ENCODE measurements around the gene TTLL9. TPM values are rescaled to one million over a fixed set of nuclear protein-coding genes. Genes with fewer than 3 reads are reported as not detected.

Gene TTLL9
- total and polyA plus RNA-seq, 2 of the 13 experiments (the other 11 are each of a cell fraction or from before 2014, with no cell fraction given), result not detected

DNA sequence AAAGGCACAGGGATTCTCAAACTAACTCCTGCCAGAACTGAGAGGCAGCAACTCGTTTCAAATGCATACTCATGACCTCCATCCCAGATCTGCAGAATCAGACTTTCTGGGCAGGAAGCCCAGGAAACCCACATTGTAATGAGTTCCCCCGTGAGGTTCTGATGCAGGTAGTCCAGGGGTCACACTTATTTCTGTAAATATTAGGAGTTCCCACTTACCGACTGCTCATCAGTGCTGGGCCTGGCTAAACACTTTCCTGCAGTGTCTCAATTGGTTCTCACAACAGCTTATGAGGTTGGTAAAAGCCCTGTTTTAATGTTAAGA, 11.7 kb upstream of the TTLL9 start:
- Histone ChIP-seq H3K4me2 (ENCODE audit: low read depth, low read length) (no peak overlapping the region), H2AFZ (ENCODE audit: low read length) (no peak overlapping the region), H3K9me3 (ENCODE audit: low read length) (no peaks in the 10 kb centered on the region), H4K20me1 (ENCODE audit: insufficient read depth, low read length) (no peaks in the 10 kb centered on the region), H3K9ac (ENCODE audit: insufficient read depth, low read depth, low read length) (no peak overlapping the region), H3K79me2 (ENCODE audit: insufficient read depth, low read length) (no peaks in the 10 kb centered on the region), H3K27ac (ENCODE audit: extremely low read length, insufficient read depth, low read length) (no peak overlapping the region), H3K4me1 (ENCODE audit: insufficient read depth, low read length) (peaks cover 15% of the 10 kb centered on the region), H3K4me3 (replicated peaks in 1 of 3; ENCODE audit: insufficient read depth in 1 of 3, low read depth in 2 of 3, low read length in 3 of 3) (no peak overlapping the region), H3K27me3 (ENCODE audit: control insufficient read depth in 1 of 2, insufficient read depth in 2 of 2, low read length in 2 of 2) (peaks cover 9 to 52% of the 10 kb centered on the region in 2 experiments; a peak in 4 of 5 replicates), H3K36me3 (replicated peaks in 1 of 2; ENCODE audit: control insufficient read depth in 1 of 2, insufficient read depth in 2 of 2, low read length in 2 of 2) (no peaks in the 10 kb centered on the region)
- FAIRE-seq, result no peak
- ChIA-PET CTCF (ENCODE audit: low intra/inter-chr PET ratio, low total read pairs) (no interaction called here), POLR2A (interaction anchor here (0.6 kb wide), 1 partner anchor 498 kb away, joined by 3 read pairs; no protein-coding TSS in a partner anchor)
- TF ChIP-seq ZNF737 (CRISPR knock-in tag; IDR thresholded peaks at IDR 0.05; ENCODE audit: borderline replicate concordance), result no peak
- TF ChIP-seq LCORL (IDR thresholded peaks at IDR 0.05), result no peak
- TF ChIP-seq LCORL (CRISPR knock-in tag; IDR thresholded peaks at IDR 0.05), result no peak
- no peak for TF ChIP-seq PAF1 (CRISPR knock-in tag; IDR thresholded peaks at IDR 0.05)
- intact Hi-C loops (cut with micrococcal nuclease; ENCODE audit: unreplicated experiment) (no loop called here), in situ Hi-C loops (cut with HindIII; ENCODE audit: extremely low pct_ligation_motif_present, low pct_unique_long_range_greater_than_20kb) (loop anchor here (5.0 kb wide), 1 partner anchor 94 kb away; the partner anchor contains the start of gene PDRG1)
- ATAC-seq, result no peak
- no TSS peak for BruUV-seq (replicated peaks)
- DNase-seq (ENCODE audit: low spot score), result no peak
- WGBS (ENCODE audit: low lambda C conversion rate), result 2% methylated on average over 3 of the region's 3 CpGs

DNA sequence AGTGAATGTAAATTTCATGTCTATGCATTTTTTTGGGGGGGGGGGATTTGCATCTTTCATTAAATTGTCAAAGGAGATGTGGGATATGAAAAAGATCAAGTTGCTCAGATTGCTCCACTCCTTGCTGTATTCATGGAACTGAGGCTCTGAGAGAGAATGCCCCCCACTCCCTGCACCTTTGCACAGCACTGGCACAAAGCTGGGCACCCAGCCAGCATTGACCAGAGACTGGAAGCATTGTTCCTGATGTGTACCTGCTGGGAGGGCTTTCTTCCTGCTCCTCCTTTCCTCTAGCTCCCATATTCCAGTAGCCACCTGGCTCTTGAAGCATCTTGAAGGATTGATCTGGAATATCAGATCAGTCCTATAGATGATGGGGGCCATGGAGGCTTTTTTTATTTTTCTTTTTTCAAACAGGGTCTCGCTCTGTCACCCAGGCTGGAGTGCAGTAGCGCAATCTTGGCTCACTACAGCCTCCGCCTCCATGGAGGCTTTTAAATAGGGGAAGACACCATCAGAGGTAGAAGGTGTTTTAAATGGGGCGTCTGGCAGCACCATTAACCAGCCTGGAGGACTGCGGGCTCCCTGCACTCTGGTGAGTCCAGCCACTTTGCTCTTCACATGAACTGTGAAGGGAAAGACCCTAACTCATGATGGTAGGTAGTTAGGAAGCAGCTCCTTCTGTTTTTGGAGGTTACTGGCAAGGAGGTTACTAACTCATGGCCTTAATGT, 11.0 kb upstream of the TTLL9 start:
- H4K20me1 ChIP-seq (ENCODE audit: insufficient read depth, low read length), result no peaks in the 10 kb centered on the region
- 0 out of 2 replicates have a peak, but pooled peaks have one; percentile 17 for TF ChIP-seq MYC (CRISPR knock-in tag; IDR thresholded peaks at IDR 0.05; ENCODE audit: borderline replicate concordance)
- TF ChIP-seq, protein P1, sequence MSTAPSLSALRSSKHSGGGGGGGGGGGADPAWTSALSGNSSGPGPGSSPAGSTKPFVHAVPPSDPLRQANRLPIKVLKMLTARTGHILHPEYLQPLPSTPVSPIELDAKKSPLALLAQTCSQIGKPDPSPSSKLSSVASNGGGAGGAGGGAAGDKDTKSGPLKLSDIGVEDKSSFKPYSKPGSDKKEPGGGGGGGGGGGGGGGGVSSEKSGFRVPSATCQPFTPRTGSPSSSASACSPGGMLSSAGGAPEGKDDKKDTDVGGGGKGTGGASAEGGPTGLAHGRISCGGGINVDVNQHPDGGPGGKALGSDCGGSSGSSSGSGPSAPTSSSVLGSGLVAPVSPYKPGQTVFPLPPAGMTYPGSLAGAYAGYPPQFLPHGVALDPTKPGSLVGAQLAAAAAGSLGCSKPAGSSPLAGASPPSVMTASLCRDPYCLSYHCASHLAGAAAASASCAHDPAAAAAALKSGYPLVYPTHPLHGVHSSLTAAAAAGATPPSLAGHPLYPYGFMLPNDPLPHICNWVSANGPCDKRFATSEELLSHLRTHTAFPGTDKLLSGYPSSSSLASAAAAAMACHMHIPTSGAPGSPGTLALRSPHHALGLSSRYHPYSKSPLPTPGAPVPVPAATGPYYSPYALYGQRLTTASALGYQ (CRISPR knock-in tag; IDR thresholded peaks at IDR 0.05), result no peak
- intact Hi-C loops (cut with micrococcal nuclease; ENCODE audit: unreplicated experiment), result no loop called here
- no peaks in the 10 kb centered on the region for H3K36me3 ChIP-seq (replicated peaks in 1 of 2; ENCODE audit: control insufficient read depth in 1 of 2, insufficient read depth in 2 of 2, low read length in 2 of 2)
- no peak for DNase-seq (ENCODE audit: low spot score)
- no peaks in the 10 kb centered on the region for H3K79me2 ChIP-seq (ENCODE audit: insufficient read depth, low read length)
- CTCF ChIA-PET (ENCODE audit: low intra/inter-chr PET ratio, low total read pairs), result no interaction called here
- no peak for ATAC-seq
- H3K27ac ChIP-seq (ENCODE audit: extremely low read length, insufficient read depth, low read length), result no peak overlapping the region
- peaks cover 9 to 52% of the 10 kb centered on the region in 2 experiments; a peak in 4 of 5 replicates for H3K27me3 ChIP-seq (ENCODE audit: control insufficient read depth in 1 of 2, insufficient read depth in 2 of 2, low read length in 2 of 2)
- no peaks in the 10 kb centered on the region for H3K9me3 ChIP-seq (ENCODE audit: low read length)
- H3K4me2 ChIP-seq (ENCODE audit: low read depth, low read length), result no peak overlapping the region
- H3K9ac ChIP-seq (ENCODE audit: insufficient read depth, low read depth, low read length), result no peak overlapping the region
- no TSS peak for BruUV-seq (replicated peaks)
- H2AFZ ChIP-seq (ENCODE audit: low read length), result no peak overlapping the region
- in situ Hi-C loops (cut with HindIII; ENCODE audit: extremely low pct_ligation_motif_present, low pct_unique_long_range_greater_than_20kb), result loop anchor here (5.0 kb wide), 1 partner anchor 93 kb away; the partner anchor contains the start of gene PDRG1
- H3K4me1 ChIP-seq (ENCODE audit: insufficient read depth, low read length), result peaks cover 15% of the 10 kb centered on the region
- H3K4me3 ChIP-seq (replicated peaks in 1 of 3; ENCODE audit: insufficient read depth in 1 of 3, low read depth in 2 of 3, low read length in 3 of 3), result no peak overlapping the region
- FAIRE-seq, result no peak
- 73% methylated on average over 5 of the region's 5 CpGs for WGBS (ENCODE audit: low lambda C conversion rate)
- POLR2A ChIA-PET, result interaction anchor here (0.6 to 1.3 kb wide), 3 partner anchors 20 to 497 kb away, joined by 3 to 5 read pairs (median 3); partner anchors contain the start of gene PDRG1

Data from HepG2 (cell line).